ENCODE results near the gene RPTOR.

The RPTOR gene

DNA sequence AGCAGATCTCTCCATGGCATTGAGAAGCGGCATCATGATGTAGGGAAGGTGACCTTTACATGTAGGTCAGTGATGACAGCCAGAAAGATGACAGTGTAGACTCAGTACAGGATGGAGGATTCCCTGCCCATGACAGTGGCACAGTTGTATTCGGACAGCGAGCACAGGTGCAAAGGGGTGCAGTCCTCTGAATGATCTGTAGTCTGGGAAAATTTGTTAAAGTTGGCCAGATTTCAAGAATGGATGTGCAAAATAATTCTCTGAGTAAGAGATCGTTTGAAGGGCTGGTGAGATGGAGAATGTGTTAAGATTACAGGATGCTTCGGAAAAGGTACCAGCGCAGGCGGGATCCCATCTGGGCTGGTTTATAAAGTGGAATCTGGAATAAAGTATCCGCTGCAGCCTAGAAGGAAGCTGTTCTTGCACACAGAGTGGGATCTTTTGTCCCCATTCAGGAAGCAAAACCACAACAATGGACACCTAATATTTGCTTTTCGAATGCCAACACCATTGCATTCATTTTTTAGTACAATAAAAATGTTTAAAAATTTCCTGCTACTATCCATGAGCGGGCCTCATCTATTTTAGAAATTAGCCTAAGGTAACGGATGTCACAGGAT, 101.2 kb downstream of the RPTOR start:
- Histone ChIP-seq H3K27ac (no peak overlapping the region), H3K36me3 (ENCODE audit: control insufficient read depth, insufficient read depth, low read length) (no peaks in the 10 kb centered on the region)
- TF ChIP-seq, protein P1, sequence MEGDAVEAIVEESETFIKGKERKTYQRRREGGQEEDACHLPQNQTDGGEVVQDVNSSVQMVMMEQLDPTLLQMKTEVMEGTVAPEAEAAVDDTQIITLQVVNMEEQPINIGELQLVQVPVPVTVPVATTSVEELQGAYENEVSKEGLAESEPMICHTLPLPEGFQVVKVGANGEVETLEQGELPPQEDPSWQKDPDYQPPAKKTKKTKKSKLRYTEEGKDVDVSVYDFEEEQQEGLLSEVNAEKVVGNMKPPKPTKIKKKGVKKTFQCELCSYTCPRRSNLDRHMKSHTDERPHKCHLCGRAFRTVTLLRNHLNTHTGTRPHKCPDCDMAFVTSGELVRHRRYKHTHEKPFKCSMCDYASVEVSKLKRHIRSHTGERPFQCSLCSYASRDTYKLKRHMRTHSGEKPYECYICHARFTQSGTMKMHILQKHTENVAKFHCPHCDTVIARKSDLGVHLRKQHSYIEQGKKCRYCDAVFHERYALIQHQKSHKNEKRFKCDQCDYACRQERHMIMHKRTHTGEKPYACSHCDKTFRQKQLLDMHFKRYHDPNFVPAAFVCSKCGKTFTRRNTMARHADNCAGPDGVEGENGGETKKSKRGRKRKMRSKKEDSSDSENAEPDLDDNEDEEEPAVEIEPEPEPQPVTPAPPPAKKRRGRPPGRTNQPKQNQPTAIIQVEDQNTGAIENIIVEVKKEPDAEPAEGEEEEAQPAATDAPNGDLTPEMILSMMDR (IDR thresholded peaks at IDR 0.05), result no peak

DNA sequence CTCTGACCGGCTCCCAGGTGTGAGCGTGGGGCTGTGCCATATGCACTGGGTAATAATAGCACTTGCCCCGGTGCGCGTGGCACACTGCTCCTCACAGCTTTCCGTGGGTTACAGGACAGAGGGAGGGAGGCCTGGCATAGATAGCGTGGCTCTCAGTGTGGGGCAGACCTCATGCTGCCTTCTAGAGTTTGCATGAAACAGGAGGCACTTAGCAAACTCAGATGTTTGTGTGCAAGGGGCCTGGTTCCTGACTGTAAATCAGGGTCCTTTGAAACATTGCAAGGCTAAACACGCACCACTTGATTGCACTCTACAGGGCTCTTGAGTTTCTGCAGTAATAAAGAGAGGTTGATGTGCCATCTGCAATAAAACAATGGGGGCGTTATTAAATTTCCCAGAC, 101.7 kb downstream of the RPTOR start:
- no peak overlapping the region for H3K9ac ChIP-seq
- H3K9me3 ChIP-seq (ENCODE audit: control insufficient read depth, low read length), result no peaks in the 10 kb centered on the region
- no peaks in the 10 kb centered on the region for H3K27me3 ChIP-seq (ENCODE audit: control insufficient read depth, insufficient read depth, low read length)
- no peak overlapping the region for H2AFZ ChIP-seq
- no peaks in the 10 kb centered on the region for H3K36me3 ChIP-seq (ENCODE audit: control insufficient read depth, insufficient read depth, low read length)
- no peak overlapping the region for H3K27ac ChIP-seq
- H3K4me1 ChIP-seq, result no peaks in the 10 kb centered on the region
- no peak overlapping the region for H3K4me3 ChIP-seq (ENCODE audit: low read depth, low read length)
- H3K4me2 ChIP-seq (ENCODE audit: low read length), result no peak overlapping the region
- TF ChIP-seq, protein P1 (IDR thresholded peaks at IDR 0.05), result no peak
- peaks cover 40% of the 10 kb centered on the region for H3K79me2 ChIP-seq

More for the DNA sequence above, 101.2 kb downstream of the RPTOR start:
- H2AFZ ChIP-seq, result no peak overlapping the region
- H3K9me3 ChIP-seq (ENCODE audit: control insufficient read depth, low read length), result no peaks in the 10 kb centered on the region
- H3K4me3 ChIP-seq (ENCODE audit: low read depth, low read length), result no peak overlapping the region
- no peak overlapping the region for H3K9ac ChIP-seq
- no peaks in the 10 kb centered on the region for H3K4me1 ChIP-seq
- H3K79me2 ChIP-seq, result peaks cover 35% of the 10 kb centered on the region
- H3K27me3 ChIP-seq (ENCODE audit: control insufficient read depth, insufficient read depth, low read length), result no peaks in the 10 kb centered on the region
- no peak overlapping the region for H3K4me2 ChIP-seq (ENCODE audit: low read length)

DNA sequence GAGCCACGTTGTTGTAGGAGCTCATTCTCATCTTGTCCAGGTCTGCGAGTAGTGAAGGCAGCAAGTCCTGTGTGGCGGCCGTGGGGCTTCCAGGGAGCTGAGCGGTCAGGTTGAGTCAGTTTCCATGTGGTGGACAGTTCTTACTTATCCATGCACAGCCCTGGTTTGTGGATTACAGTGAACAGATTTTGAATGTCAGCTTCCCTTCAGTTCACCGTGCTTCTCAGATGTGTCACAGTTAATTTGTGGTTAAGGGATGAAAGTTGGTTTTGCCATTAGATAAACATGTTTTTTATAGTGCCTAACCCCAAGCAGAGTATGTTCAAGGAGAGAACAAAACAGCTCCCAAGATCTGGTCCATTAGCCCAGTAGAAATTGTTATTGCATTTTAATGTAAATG, 103.1 kb downstream of the RPTOR start:
- no peaks in the 10 kb centered on the region for H3K4me1 ChIP-seq
- no peak overlapping the region for H2AFZ ChIP-seq
- H3K27me3 ChIP-seq (ENCODE audit: control insufficient read depth, insufficient read depth, low read length), result no peaks in the 10 kb centered on the region
- H3K9ac ChIP-seq, result no peak overlapping the region
- H3K4me2 ChIP-seq (ENCODE audit: low read length), result no peak overlapping the region
- H3K27ac ChIP-seq, result no peak overlapping the region
- H3K9me3 ChIP-seq (ENCODE audit: control insufficient read depth, low read length), result no peaks in the 10 kb centered on the region
- TF ChIP-seq, protein P1 (IDR thresholded peaks at IDR 0.05), result no peak
- peaks cover 53% of the 10 kb centered on the region for H3K79me2 ChIP-seq
- H3K36me3 ChIP-seq (ENCODE audit: control insufficient read depth, insufficient read depth, low read length), result no peaks in the 10 kb centered on the region
- H3K4me3 ChIP-seq (ENCODE audit: low read depth, low read length), result no peak overlapping the region

DNA sequence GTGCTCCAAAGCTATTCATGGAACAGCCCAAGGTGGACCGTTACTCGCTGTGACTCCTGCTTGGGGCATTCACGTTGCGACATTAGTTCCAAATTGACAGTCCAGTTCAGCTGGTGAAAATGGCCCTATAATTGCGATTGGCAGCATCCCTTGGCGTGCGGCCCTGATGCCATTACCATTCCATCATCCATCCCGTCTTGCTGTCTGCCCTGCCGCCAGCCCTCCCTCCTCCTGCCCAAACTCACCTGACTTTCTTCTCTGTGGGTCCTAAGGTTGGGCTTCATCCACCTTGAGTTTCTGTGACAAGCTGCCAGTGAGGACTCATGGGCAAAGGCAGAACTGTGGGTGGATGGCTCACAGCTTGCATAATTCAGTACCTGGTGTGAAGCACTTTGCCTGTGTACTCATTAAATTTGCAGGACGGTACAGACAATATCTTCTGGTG, 104.6 kb downstream of the RPTOR start:
- Histone ChIP-seq H3K79me2 (peaks cover 68% of the 10 kb centered on the region), H3K9ac (no peak overlapping the region), H2AFZ (no peak overlapping the region), H3K9me3 (ENCODE audit: control insufficient read depth, low read length) (no peaks in the 10 kb centered on the region), H3K27ac (peak overlapping the region; percentile 12), H3K4me1 (no peaks in the 10 kb centered on the region), H3K36me3 (ENCODE audit: control insufficient read depth, insufficient read depth, low read length) (no peaks in the 10 kb centered on the region), H3K27me3 (ENCODE audit: control insufficient read depth, insufficient read depth, low read length) (no peaks in the 10 kb centered on the region), H3K4me2 (ENCODE audit: low read length) (no peak overlapping the region), H3K4me3 (ENCODE audit: low read depth, low read length) (no peak overlapping the region)
- TF ChIP-seq, protein P1 (IDR thresholded peaks at IDR 0.05), result no peak

Measured in parathyroid adenoma (tissue), 2 donors.